ENCODE results near the gene MROH2B. TPM values are rescaled to one million over a fixed set of nuclear protein-coding genes. Genes with fewer than 3 reads are reported as not detected.

MROH2B gene
- not detected in 5 replicates for total RNA-seq (2022; extraction: Qiagen RNA extraction; ENCODE audit: low read depth)

DNA sequence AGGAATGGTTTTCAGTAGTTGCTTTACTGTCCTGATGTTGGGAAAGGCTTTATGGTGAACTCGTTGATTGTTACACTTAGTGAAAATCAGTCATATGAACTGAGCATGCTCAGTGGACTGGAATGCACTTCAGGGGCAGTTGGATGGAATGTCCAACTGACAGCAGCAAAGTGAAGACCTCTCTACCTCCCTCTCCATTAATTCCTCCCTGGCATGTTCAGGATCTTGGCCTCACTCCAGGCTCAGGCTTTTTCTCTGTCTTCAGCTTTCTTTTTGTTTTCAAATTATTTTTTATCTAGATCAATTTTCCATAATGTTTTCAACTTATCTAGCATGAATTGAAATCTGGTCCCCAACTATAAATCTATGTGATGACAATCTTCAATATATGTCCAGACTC is at the start of gene MROH2B:
MROH2B (minus strand) TSS at position 101 of the 400 bp plus-strand sequence. CDS start 490 bp downstream, outside the sequence.

Other genes starting within 250 kb of the MROH2B start
- 2,536 to 3,435 TPM (median 2,733 TPM) in 5 replicates for gene RPL37, start 236.1 kb downstream of the MROH2B start, total RNA-seq (2022; extraction: Qiagen RNA extraction; ENCODE audit: low read depth)
- 3.2 to 4.2 TPM (median 3.7 TPM) in 5 replicates for gene CARD6, start 230.0 kb downstream of the MROH2B start, total RNA-seq (2022; extraction: Qiagen RNA extraction; ENCODE audit: low read depth)
- gene C7, start 161.8 kb downstream of the MROH2B start, total RNA-seq (2022; extraction: Qiagen RNA extraction; ENCODE audit: low read depth), result not detected in 5 replicates
- gene C6, start 142.2 kb upstream of the MROH2B start, total RNA-seq (2022; extraction: Qiagen RNA extraction; ENCODE audit: low read depth), result not detected in 5 replicates